MV-4-11 (cell line): ENCODE results near the gene IFT57.
"Not testable (repeated sequence)": the region's sequence is repeated elsewhere in the genome, so short reads cannot be mapped to it uniquely, and the experiment has no call there.

Experiments
- DNase-seq: peaks from one replicate; lab custom pipeline; 2025; lab: John Stamatoyannopoulos, UW

The IFT57 gene

DNA sequence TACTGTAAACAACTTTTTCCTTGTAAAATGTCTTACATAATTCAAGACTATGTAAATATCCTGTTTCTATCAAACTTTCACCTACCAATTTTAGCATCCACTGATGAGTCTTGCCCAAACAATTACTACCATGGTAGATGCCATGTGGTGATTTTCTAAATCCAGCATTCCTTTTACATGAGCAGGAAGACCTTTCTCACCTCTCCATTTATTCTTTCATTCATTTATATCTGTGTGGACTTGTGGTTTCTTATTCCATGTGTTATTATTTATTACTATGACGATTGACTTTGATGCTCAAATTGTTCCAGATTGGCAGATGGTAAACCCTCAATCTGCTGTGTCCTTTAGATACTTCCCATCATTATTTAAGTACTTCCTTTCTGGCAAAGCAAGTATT lies 62.4 kb downstream of the IFT57 start:
- DNase-seq, result no peak

DNA sequence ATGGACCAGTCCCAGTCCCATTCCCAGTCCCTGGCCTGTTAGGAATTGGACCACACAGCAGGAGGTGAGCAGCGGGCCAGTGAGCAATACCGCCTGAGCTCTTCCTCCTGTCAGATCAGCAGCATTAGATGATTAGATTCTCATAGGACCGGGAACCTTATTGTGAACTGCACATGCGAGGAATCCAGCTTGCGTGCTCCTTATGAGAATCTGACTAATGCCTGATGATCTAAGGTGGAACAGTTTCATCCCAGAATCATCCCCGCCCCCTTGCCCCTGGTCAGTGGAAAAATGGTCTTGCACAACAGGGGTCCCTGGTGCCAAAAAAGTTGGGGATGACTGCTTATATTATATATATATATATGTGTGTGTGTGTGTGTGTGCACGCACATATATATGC lies 63.1 kb downstream of the IFT57 start:
- DNase-seq, result no peak

DNA sequence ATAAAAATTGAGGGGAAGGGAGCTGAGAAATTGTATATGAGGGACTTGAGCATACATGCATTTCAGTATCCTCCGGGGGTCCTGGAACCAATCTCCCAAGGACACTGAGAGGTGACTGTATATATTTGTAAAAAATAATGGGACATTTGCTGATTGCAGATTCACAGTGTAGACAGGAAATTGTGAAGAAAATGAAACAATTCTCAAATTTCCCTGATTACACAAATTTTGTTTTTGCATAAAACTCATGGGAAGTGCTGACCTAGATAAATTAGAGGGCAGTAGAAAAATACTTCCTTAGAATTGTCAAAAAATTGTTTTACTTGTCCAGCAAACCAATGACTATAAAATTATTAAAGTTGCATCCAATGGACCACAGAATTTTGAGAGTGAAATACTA lies 64.0 kb downstream of the IFT57 start:
- DNase-seq, result no peak

DNA sequence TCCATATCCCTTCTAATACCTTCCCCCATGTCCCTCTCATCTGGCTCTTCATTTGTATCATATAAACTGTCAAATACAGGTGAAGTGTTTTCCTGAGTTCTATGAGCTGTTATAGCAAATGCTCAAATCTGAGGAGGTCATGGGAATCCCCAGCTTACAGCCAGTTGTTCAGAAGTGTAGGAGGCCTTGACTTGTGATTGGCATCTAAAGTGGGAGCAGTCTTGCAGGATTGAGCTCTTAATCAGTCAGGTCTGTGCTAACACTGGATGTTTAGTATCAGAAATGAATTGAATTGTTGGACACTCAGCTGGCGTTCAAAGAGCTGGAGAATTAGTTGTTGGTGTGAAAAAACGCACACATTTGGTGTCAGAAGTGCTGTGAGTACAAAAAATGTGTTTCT lies 65.0 kb downstream of the IFT57 start:
- no peak for DNase-seq

DNA sequence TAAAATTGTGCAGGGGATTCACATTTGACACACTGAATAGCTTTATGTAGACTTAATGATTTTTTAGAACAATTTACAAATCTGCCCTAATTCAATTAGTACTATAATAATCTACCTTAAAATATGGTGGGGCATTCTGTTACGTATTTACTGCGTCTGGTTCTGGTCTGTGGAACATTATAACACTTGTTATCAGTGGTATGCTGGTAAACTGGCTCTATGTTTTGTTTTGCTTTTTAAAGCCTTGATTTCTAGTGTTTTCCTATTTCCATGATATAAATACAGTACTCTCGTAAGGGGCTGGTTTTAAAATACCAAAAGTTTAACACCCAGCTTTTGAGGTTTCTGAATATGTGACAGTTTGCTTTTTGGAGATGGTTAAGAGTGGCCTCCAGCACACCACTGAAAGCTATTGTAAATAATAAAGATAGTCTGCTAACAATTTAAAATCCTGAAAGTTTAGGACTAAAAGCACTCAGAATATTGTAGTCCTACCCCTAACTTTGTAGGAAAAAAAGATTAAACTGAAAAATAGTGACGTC lies 65.8 kb downstream of the IFT57 start:
- DNase-seq, result no peak

DNA sequence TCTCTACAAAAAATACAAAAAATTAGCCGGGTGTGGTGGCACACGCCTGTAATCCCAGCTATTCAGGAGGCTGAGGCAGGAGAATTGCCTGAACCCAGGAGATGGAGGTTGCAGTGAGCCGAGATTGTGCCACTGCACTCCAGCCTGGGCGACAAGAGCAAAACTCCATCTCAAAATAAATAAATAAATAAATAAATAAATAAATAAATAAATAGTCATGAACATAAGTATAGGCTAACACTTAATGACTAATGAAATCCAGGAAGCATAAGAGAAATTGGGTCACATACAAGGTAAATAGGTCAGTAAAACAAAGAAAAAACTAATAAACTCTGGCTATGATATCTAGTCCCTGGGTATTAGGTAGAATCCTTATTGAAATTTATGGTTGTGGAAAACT lies 66.6 kb downstream of the IFT57 start:
- not testable (repeated sequence) for DNase-seq

DNA sequence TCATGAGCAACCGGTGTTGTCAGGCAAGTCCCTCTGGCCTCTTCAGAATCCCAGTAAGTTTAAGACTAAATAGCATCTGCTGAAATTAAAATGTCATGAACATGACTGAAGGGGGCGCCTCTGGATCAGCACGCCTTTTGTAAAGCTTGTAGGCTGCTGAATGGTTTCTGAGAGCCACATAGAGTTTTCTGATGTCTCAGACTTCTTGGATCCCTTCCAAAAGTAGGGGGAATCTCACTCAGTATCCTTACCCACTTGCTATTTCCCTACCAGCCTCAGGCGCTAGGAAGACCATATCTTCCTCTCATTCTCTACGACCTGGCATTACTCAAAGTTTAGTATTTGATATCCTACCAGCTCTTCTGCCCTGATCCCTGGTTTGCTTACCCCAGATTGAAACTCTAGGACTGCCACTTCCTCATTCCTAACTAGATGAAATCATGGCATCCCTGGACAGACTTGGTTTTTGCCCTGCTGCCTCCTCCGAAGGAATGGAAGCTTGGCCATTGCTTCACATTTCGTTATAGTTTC lies 68.7 kb downstream of the IFT57 start:
- peak; percentile 72 for DNase-seq

DNA sequence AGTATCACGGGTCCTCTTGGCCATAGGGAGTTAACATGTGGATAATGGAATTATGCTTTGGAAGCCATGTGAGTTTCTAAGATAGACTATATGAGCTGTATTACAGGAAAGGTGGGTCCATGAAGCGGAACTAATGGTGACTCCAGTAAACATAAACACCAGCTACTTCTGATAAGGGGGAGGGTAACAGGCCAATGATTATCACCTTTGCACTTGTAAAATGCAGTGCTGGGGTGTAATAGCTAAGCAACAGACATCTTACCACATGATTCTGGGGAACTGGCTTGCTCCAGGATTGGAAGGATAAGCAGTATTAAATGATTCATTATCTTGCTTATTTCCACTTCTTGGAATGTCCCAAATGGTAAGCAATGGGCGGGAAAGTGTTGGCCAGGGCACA lies 70.0 kb downstream of the IFT57 start:
- no peak for DNase-seq

DNA sequence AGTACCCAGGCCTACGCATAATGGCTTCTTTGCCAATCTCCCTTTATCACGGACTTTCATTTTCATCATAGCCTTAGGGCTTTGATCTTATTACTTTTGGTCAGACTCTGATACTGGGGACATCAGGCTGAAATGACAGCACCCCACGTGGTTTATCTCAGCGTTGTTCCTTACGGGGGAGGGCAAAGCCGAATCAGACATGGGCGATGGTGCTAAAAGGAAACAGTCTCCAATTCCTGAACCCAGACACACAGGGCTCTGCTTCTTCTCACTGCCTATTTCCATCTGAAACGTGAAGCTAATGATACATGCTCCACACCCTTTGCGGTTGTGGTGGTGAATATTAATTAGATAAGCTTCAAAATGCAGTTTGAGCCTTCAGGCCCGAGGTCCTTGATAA lies 72.0 kb downstream of the IFT57 start:
- DNase-seq, result no peak

DNA sequence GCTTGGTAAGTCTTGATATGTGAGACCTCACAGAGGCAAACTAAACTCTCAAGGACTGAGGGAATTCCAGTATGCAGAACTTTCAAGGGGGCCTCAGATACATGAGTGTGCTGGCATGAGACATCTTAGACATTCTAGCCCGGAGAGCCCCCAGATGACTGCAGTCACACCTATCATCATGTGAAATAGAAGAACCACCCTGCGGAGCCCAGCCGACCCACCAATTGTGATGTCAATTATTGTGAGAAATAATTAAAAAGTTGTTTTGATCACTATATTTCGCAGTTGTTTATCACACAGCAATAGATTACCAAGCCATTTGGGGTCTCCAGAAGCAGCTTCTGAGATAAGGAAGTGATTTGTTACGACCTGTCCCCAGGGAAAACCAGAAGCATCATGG lies 76.1 kb downstream of the IFT57 start:
- DNase-seq, result no peak

DNA sequence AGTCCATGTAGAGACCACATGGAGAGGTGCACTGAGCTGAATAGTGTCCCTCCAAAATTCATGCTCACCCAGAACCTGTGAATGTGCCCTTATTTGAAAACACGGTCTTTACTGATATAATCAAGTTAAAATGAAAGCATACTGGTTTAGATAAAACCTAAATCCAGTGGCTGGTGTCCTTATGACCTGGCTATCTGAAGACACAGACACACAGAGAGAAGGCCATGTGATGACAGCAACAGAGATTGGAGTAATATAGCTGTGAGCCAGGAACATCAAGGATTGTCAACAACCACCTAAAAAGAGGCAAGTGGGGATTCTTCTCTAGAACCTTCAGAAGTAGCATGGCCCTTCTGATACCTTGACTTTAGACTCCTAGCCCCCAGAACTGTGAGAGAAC lies 76.6 kb downstream of the IFT57 start:
- no peak for DNase-seq

DNA sequence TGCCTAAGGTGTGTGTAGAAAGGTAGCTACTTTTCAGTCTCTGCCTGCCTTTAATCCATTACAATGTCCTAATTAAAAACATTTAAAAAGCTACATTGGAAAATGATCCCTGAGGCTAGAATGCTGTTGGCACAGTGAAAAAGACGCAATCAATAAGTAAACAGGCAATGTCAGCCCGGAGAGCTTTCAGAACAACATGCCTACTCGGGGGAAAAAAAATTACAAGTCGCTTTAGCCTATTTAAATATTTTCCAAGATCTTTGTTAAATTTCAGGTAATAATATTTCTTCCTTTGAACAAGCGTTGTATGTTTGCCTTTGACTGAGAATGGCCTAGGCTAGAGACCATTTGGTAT lies 84.8 kb downstream of the IFT57 start:
- DNase-seq, result no peak

DNA sequence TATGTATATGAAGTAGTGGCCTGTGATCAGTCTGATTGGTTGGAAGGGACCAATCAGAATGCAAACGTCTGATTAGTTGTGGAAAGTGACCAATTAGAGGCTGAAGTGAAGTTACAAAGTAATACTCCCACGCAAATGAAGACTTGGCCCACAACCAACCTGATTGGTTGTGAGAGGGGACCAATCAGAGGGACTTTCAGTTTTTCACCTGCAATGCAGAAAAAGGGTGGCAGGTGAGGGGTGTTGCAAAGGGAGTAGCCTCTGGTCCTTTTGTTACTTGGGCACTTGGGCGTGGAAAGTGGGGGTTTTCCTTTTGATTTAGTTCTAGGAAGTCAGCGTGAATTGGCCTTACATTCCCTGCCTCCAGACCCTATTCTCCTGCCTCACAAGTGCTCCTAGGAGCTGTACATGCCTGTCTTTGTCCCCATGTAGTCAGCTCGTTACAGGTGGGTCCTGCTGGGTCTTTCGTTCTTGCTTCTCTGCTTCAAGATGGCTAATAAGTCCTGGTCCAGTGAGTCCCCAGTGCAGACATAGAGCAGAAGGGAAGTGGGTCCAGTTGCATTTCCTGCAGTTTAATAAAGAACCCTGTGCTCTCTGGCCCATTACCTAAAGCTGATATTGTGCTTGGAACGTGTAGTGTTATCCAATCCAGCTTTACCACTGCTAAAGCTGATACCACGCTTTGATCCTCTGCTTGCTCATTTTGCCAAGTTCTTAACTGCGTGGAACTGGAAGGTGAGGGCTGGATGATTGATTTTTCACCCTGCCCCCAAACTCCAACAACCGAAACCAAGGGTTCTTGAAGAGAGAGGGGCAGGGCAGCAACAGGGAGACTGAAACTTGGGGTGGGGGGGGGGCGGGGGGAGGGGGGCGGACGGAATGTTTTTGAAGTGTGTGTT lies 85.4 kb downstream of the IFT57 start:
- DNase-seq, result no peak

DNA sequence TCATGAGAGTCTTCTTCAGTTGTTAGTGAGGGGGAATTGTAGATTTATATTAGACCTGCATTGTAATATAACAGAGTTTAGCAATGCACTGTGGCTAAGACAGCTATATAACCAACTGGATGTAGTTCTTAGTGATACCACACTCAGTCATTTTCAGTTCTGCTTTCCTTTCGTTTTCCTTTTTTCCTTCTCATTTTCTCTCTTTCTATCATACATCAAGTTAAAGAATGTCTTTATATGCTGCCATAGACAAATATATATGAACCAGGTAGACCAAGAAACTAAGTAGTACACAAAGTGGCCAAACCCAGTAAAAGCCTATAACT lies 87.7 kb downstream of the IFT57 start:
- peak; percentile 72 for DNase-seq

DNA sequence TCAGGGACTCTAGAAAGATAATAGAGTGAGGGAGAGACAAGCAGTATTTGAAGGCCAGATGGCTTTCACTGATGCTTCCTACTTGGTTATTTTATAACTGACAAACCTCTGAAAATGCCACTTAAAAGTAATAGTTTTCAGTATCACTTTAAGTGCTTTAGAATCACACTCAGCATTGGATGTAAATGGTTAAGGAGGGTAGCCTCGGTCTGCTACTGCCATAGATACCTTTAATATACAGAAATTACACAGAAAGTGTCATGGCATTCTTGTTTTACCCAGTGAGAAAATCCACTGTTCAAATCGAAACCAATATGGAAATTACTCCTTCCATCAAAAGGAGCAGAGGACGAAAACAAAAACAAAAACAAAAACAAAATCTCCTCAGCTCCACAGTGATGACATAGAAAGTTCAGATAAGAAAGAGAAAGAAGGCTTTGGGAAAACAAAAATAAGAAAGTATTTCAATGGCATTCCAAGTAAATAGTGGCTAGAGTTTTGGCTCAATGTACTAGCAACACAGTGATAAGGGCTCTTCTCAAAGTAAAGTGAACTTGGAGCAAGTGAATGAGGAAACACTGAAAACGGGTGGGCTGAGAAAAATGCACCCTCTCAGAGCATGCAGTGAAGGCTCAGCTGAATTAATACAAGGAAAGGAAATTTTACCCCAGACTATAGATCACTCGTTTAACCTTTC lies 88.2 kb downstream of the IFT57 start:
- DNase-seq, result no peak

DNA sequence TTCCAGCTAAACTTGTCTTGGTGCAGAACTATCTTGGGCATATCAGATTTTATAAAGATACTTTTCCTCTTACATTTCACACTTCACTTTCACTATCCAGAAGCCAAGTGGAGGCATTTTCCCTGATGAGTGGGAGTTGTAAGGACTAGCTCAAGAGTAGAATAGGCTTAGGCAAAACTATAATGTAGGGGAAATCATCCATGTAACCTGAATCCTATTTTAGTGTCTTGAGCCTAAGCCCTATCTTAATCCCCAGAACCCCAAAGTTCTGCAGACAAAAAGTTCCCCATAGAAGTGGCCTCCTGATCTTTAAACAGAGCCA lies 89.2 kb downstream of the IFT57 start:
- DNase-seq, result no peak

DNA sequence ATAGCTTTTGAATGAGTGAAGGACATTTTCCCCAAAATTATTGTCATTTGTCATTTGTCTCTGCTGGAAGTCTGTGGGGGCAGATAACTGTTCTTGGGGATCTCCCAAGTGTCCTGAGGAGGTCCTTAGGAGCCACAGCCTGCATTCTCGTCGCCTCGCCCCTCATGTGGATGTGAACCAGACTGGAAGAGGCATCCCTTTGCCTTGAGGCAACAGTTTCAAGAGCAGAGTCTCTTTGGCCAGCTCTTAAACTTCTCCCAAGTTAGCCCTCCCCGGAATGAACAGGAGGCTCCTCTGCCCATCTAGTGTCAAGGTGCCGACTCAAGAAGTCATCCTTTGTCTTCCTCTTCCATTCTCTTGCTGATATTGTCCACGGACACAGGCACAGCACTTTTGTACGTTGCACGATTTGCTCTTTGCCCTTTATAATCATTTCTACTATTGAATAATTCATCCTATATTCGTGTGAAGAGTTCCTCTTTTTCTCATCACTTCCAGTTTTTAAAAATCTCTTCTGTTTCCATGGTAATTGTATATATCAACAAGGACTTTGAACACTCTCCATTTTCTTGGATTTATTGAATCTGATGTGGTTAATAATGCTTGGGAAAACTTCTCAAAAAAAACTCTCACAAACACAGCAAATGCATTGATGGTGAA lies 90.6 kb downstream of the IFT57 start:
- peak; percentile 65 for DNase-seq

DNA sequence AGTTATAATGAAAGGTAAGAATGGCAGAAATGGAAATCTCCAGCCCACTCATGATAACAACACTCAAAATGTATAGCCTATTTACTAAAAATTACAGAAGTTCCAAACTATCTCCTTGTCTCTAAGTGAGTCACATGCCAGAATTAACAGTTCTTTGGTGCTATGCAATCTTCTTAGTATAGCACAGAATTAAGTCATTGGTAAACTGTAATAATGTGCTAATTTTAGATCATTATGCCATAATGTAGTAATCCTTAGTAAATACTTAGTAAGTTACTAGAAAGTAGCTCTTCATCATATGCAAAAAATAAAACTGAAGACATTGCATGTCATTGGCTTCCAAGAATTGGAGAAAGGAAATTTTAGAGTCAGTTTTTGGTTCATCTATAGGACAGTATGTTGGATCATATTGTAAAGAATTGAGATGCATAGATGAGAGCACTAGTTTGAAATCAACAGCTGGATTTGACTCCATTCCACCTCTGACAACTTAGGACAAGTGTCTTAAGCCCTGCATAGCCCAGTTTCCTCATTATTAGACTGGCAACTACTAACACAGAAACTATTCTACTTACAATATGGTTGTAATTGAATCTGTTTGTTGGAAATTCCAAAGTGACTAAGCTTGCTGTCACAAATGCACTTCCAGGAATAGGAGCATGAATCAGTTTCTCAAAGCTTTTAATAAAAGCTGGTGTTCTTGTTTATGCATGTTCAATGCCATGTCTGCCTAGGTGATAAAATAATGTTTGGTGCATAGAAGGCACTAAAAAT lies 91.3 kb downstream of the IFT57 start:
- peak; percentile 77 for DNase-seq

DNA sequence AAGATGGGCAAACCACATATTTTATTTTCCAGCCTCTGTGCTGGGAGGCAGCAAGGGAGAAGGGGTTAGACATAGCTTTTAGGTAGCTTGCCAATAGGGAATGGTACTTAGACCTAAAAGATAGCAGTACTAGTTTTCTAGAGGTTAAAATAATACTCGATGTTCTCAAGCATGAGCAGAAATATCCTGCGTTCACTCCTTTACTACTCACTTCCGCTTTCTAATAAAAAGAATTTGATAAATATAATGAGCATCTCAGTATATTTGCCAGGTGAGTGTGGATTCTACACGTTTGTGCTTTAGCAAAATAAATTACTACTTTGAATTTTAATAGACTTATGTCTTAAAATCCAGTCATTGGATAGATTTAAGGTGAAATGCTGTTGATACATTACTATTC lies 92.0 kb downstream of the IFT57 start:
- peak; percentile 14 for DNase-seq

DNA sequence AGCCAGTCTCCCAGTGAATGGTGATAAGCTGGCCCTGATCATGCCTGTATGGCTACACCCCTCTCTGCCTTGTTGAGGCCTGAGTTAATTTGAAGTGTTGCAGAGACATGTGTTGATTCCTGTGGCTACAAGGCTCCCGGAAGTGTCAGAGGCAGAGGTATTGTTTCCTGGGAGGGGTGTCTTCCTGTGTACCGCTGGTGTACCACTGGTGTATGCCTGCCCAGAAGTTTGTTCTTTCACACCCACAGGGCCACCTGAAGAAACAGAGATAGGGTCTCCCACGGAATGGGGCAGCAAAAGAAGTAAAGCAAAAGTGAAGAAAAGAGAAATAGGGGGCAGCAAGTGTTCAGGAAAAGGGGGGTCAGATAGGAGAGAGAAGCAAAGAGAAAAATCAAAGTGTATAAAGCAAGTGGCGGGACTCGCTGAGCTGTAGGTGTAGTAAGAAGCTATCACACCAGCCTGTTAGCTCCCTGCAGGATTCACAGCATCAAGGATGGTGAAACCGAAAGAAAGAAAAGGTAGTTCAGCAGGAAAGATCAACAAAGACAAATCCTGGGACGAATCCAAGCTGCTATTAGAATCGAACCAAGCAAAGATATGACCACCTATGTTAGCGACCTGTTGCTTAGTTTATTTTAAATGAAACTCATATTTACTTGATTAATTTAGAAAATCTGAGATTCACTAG lies 94.8 kb downstream of the IFT57 start:
- no peak for DNase-seq

DNA sequence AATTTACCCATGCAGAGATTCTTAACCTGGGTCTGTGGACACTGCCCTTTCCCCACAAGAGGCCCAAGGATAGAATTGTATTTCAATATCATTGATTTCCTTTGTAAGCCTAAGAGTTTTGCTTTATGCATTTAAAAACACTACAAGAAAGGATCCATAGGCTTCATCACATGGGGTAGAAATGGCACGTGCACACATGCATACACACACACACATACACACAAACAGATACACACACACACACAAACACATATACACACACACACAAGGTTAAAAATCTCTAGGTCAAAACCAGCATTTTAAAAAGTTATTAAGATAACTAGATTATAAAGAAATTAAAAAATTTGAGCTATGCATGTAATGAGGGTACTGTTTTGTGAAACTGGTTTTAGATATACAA lies 95.9 kb downstream of the IFT57 start:
- no peak for DNase-seq
